Neutrophil (primary cell): ENCODE measurements around the gene INHBC.
"Not testable (repeated sequence)": the region's sequence is repeated elsewhere in the genome, so short reads cannot be mapped to it uniquely, and the experiment has no call there.

Source experiments
- H3K27ac ChIP-seq: fragments of 200-600 bp; sonication (generic); 2 replicates; pipeline ENCODE4 v1.5.1; 2016; ENCODE audit warnings: mild to moderate bottlenecking, moderate library complexity
- H3K27me3 ChIP-seq: fragments of 200-600 bp; sonication (generic); 2 replicates; pipeline ENCODE4 v1.6.0; 2016; ENCODE audit warnings: mild to moderate bottlenecking
- H3K36me3 ChIP-seq: fragments of 200-600 bp; sonication (generic); 2 replicates; pipeline ENCODE4 v1.5.1; 2017
- H3K4me1 ChIP-seq, 2 experiments: fragments of 200-600 bp in 1 of 2; sonication (generic) in 1 of 2; 1 replicate in 1 of 2; 2 replicates in 1 of 2; pipeline versions ENCODE4 v1.5.1 to v1.6.1; 2013 to 2016; ENCODE audit warnings: low read depth in 1 of 2, low read length in 1 of 2, mild to moderate bottlenecking in 1 of 2, moderate library complexity in 1 of 2; ENCODE audit not compliant: control insufficient read depth in 1 of 2, insufficient read depth in 1 of 2
- H3K4me3 ChIP-seq, 2 experiments: fragments of 200-600 bp in 1 of 2; sonication (generic) in 1 of 2; 1 replicate in 1 of 2; 2 replicates in 1 of 2; pipeline ENCODE4 v1.5.1; 2013 to 2016; ENCODE audit warnings: low read depth in 1 of 2, low read length in 1 of 2, mild to moderate bottlenecking in 1 of 2, moderate library complexity in 1 of 2
- H3K9me3 ChIP-seq: fragments of 200-600 bp; sonication (generic); 2 replicates; pipeline ENCODE4 v1.5.1; 2016
- CTCF ChIP-seq: fragments of 200-600 bp; sonication (generic); IDR thresholded peaks from 2 replicates; pipeline ENCODE4 v1.5.1; 2016; ENCODE audit warnings: antibody characterized with exemption

INHBC gene

GRCh38 chr12:57490126-57490525 is 55.5 kb downstream of the INHBC start:
- Histone ChIP-seq H3K27ac (no peak overlapping the region), H3K4me3 (no peak overlapping the region), H3K4me1 (peaks cover 19% of the 10 kb centered on the region in 2 experiments), H3K27me3 (no peaks in the 10 kb centered on the region), H3K9me3 (no peaks in the 10 kb centered on the region), H3K36me3 (peaks cover 50% of the 10 kb centered on the region)
- TF ChIP-seq CTCF, result no peak

- TF ChIP-seq CTCF, result no peak
- H3K9me3 ChIP-seq, result no peaks in the 10 kb centered on the region
- peaks cover 19% of the 10 kb centered on the region in 2 experiments for H3K4me1 ChIP-seq
- H3K27ac ChIP-seq, result no peak overlapping the region
- no peak overlapping the region for H3K4me3 ChIP-seq
- no peaks in the 10 kb centered on the region for H3K27me3 ChIP-seq
- peaks cover 61% of the 10 kb centered on the region for H3K36me3 ChIP-seq
Measured at GRCh38 chr12:57491393-57492280, 57.1 kb downstream of the INHBC start.

GRCh38 chr12:57495051-57495701 is 60.6 kb downstream of the INHBC start:
- H3K4me3 ChIP-seq, H3K9me3 ChIP-seq, H3K4me1 ChIP-seq, H3K27me3 ChIP-seq, H3K27ac ChIP-seq: not testable (repeated sequence)
- peaks cover 71% of the 10 kb centered on the region for H3K36me3 ChIP-seq

- H3K27ac ChIP-seq, result no peak overlapping the region
- no peak overlapping the region for H3K4me3 ChIP-seq
- H3K9me3 ChIP-seq, result no peaks in the 10 kb centered on the region
- peaks cover 16 to 18% of the 10 kb centered on the region in 2 experiments for H3K4me1 ChIP-seq
- H3K36me3 ChIP-seq, result peaks cover 71% of the 10 kb centered on the region
- no peaks in the 10 kb centered on the region for H3K27me3 ChIP-seq
- TF ChIP-seq CTCF, result no peak
Measured at GRCh38 chr12:57496822-57497221, 62.2 kb downstream of the INHBC start.

- Histone ChIP-seq H3K27ac (peak overlapping the region; percentile 35), H3K27me3 (no peaks in the 10 kb centered on the region), H3K4me1 (peaks cover 16 to 18% of the 10 kb centered on the region in 2 experiments), H3K4me3 (no peak overlapping the region), H3K9me3 (no peaks in the 10 kb centered on the region), H3K36me3 (peaks cover 71% of the 10 kb centered on the region)
- TF ChIP-seq CTCF, result no peak
Measured at GRCh38 chr12:57497223-57498131, 62.9 kb downstream of the INHBC start.
